ENCODE data around the gene CLSTN3. TPM values are rescaled to one million over a fixed set of nuclear protein-coding genes. Genes with fewer than 3 reads are reported as not detected.

The CLSTN3 gene
- total and polyA plus RNA-seq, 2 donors (not counting 3 experiments of a cell fraction or from before 2014, with no cell fraction given): 27.8 to 45.9 TPM

GRCh38 chr12:7143564-7143963 lies 13.4 kb downstream of the CLSTN3 start:
- no peak overlapping the region for H3K4me2 ChIP-seq (ENCODE audit: insufficient read depth, low read length)
- peaks cover 0 to 4% of the 10 kb centered on the region in 2 experiments for H3K36me3 ChIP-seq (ENCODE audit: control insufficient read depth in 2 of 2, extremely low read depth in 1 of 2, insufficient read depth in 2 of 2, low read length in 2 of 2)
- no peak for DNase-seq (ENCODE audit: low read depth, low spot score)
- no peaks in the 10 kb centered on the region for H3K79me2 ChIP-seq (ENCODE audit: control insufficient read depth, insufficient read depth, low read length)
- dilution Hi-C loops (cut with MboI; ENCODE audit: extremely low pct_ligation_motif_present, low sequenced_read_pairs): no loop called here
- no TSS peak for BruUV-seq (replicated peaks)
- ChIA-PET POLR2A (interaction anchor here (0.6 kb wide), 1 partner anchor 277 kb away, joined by 6 read pairs; the partner anchor contains the start of gene TPI1), CTCF (interaction anchor here (1.1 to 4.9 kb wide), 5 partner anchors 10 to 83 kb away, joined by 3 to 26 read pairs (median 9); partner anchors contain the start of genes C1RL, C1S and PEX5)
- no peak overlapping the region for H3K4me3 ChIP-seq (replicated peaks in 1 of 3; ENCODE audit: insufficient read depth in 1 of 3, low read depth in 1 of 3, low read length in 3 of 3)
- no peak for TF ChIP-seq MAX (IDR thresholded peaks at IDR 0.05; ENCODE audit: insufficient read depth, insufficient read length)
- no peaks in the 10 kb centered on the region for H4K20me1 ChIP-seq (replicated peaks; ENCODE audit: control insufficient read depth, extremely low read depth, insufficient read depth, low read length)
- H3K9me3 ChIP-seq (replicated peaks; ENCODE audit: control insufficient read depth, insufficient read depth, low read length): no peaks in the 10 kb centered on the region
- no peak for FAIRE-seq
- intact Hi-C loops (cut with micrococcal nuclease): no loop called here
- H2AFZ ChIP-seq (ENCODE audit: low read depth, low read length): no peak overlapping the region
- H3K9ac ChIP-seq (replicated peaks; ENCODE audit: extremely low read depth, insufficient read depth, low read length): no peak overlapping the region
- H3K27me3 ChIP-seq (ENCODE audit: control insufficient read depth in 2 of 2, insufficient read depth in 2 of 2, low read length in 2 of 2): no peaks in the 10 kb centered on the region
- H3K27ac ChIP-seq (ENCODE audit: insufficient read depth, low read depth, low read length): no peak overlapping the region
- no peaks in the 10 kb centered on the region for H3K9me1 ChIP-seq (replicated peaks; ENCODE audit: control insufficient read depth, extremely low read depth, insufficient read depth, low read length)
- no peaks in the 10 kb centered on the region for H3K4me1 ChIP-seq (ENCODE audit: control insufficient read depth, extremely low read depth, insufficient read depth, low read length)

- DNase-seq (ENCODE audit: low read depth, low spot score) (peak; percentile 39), FAIRE-seq (peak; percentile 24)
- dilution Hi-C loops (cut with MboI; ENCODE audit: extremely low pct_ligation_motif_present, low sequenced_read_pairs) (no loop called here), intact Hi-C loops (cut with micrococcal nuclease) (no loop called here)
- Histone ChIP-seq H4K20me1 (replicated peaks; ENCODE audit: control insufficient read depth, extremely low read depth, insufficient read depth, low read length) (no peaks in the 10 kb centered on the region), H3K27ac (ENCODE audit: insufficient read depth, low read depth, low read length) (no peak overlapping the region), H3K36me3 (ENCODE audit: control insufficient read depth in 2 of 2, extremely low read depth in 1 of 2, insufficient read depth in 2 of 2, low read length in 2 of 2) (peaks cover 0 to 11% of the 10 kb centered on the region in 2 experiments), H3K79me2 (ENCODE audit: control insufficient read depth, insufficient read depth, low read length) (no peaks in the 10 kb centered on the region), H3K4me1 (ENCODE audit: control insufficient read depth, extremely low read depth, insufficient read depth, low read length) (no peaks in the 10 kb centered on the region), H2AFZ (ENCODE audit: low read depth, low read length) (no peak overlapping the region), H3K4me2 (ENCODE audit: insufficient read depth, low read length) (no peak overlapping the region), H3K9me1 (replicated peaks; ENCODE audit: control insufficient read depth, extremely low read depth, insufficient read depth, low read length) (no peaks in the 10 kb centered on the region), H3K9me3 (replicated peaks; ENCODE audit: control insufficient read depth, insufficient read depth, low read length) (no peaks in the 10 kb centered on the region), H3K4me3 (replicated peaks in 1 of 3; ENCODE audit: insufficient read depth in 1 of 3, low read depth in 1 of 3, low read length in 3 of 3) (no peak overlapping the region), H3K27me3 (ENCODE audit: control insufficient read depth in 2 of 2, insufficient read depth in 2 of 2, low read length in 2 of 2) (no peaks in the 10 kb centered on the region), H3K9ac (replicated peaks; ENCODE audit: extremely low read depth, insufficient read depth, low read length) (no peak overlapping the region)
- BruUV-seq (replicated peaks): no TSS peak
- ChIA-PET CTCF (interaction anchor here (0.9 to 4.9 kb wide), 17 partner anchors 9 to 219 kb away, joined by 3 to 26 read pairs (median 4); partner anchors contain the start of genes C1R, C1RL, C1S and PEX5), POLR2A (no interaction called here)
- peak; percentile 42 to 48 for TF ChIP-seq CTCF (IDR thresholded peaks at IDR 0.05; ENCODE audit: extremely low read depth in 1 of 2, insufficient read depth in 1 of 2, low read depth in 1 of 2, low read length in 2 of 2)
- TF ChIP-seq JUN (IDR thresholded peaks at IDR 0.05; ENCODE audit: borderline replicate concordance, insufficient read depth, insufficient read length, low read depth): no peak
- no peak for TF ChIP-seq MYC (IDR thresholded peaks at IDR 0.05; ENCODE audit: low read depth, low read length)
- no peak for TF ChIP-seq GATA2 (IDR thresholded peaks at IDR 0.05; ENCODE audit: insufficient read depth, insufficient read length, low read depth, low read length)
- TF ChIP-seq POLR2AphosphoS5 (IDR thresholded peaks at IDR 0.05; ENCODE audit: insufficient read depth, low read depth, low read length): no peak
- no peak for TF ChIP-seq FOS (IDR thresholded peaks at IDR 0.05; ENCODE audit: borderline replicate concordance, insufficient read depth, low read length)
Measured at GRCh38 chr12:7144414-7145120, 14.4 kb downstream of the CLSTN3 start.

Data from endothelial cell of umbilical vein (primary cell).